Prostate gland (tissue), 2 donors: ENCODE measurements around the gene FBXO38. TPM values are rescaled to one million over a fixed set of nuclear protein-coding genes. Genes with fewer than 3 reads are reported as not detected.

ENCODE experiments used
- DNase-seq: peaks from one replicate; pipeline ENCODE4 v3.0.0-alpha.2; 2019; ENCODE audit warnings: low spot score
- H3K27ac ChIP-seq, 2 donors: fragments of 200-600 bp; sonication (generic); 2 replicates each; pipeline ENCODE4 v1.5.1; 2017 to 2019
- H3K27me3 ChIP-seq: fragments of 200-600 bp; sonication (generic); replicated peaks from 2 replicates; pipeline ENCODE4 v1.5.1; 2019; ENCODE audit not compliant: insufficient read depth
- H3K36me3 ChIP-seq, 2 donors: fragments of 200-600 bp; sonication (generic); 1 replicate in 1 of 2; 2 replicates in 1 of 2; pipeline versions ENCODE4 v1.5.1 to v1.8.1; 2017 to 2019
- H3K4me1 ChIP-seq: fragments of 200-600 bp; sonication (generic); replicated peaks from 2 replicates; pipeline ENCODE4 v1.5.1; 2019
- H3K4me3 ChIP-seq, 2 donors: fragments of 200-600 bp; sonication (generic); 2 replicates each; pipeline ENCODE4 v1.5.1; 2017 to 2019
- H3K9me3 ChIP-seq: fragments of 200-600 bp; sonication (generic); 2 replicates; pipeline ENCODE4 v1.5.1; 2017
- POLR2A ChIP-seq: fragments of 450-650 bp; IDR thresholded peaks from one replicate; pipeline ENCODE4 v1.6.1; 2016; ENCODE audit warnings: antibody characterized with exemption, mild to moderate bottlenecking
- POLR2AphosphoS5 ChIP-seq: sonication (generic); formaldehyde crosslinking; IDR thresholded peaks from one replicate; pipeline ENCODE4 v1.6.1; 2017; ENCODE audit warnings: antibody characterized with exemption
- WGBS: methylation state at CpG from one replicate; pipeline ENCODE4 v1.1.5; 2018; 5-methylcytosine and 5-hydroxymethylcytosine counted together
- intact Hi-C: fragments of 100-400 bp; cut with DNase I; formaldehyde crosslinking; loops from one replicate; pipeline ENCODE4 v1.14.2; 2022
- total RNA-seq, 2 donors: library from RNA; depleted of rRNA; stranded (reverse); fragments of >200 nt; gene quantifications; one replicate each; pipeline ENCODE4 v1.1.0, GENCODE V29; 2016
- TF ChIP-seq, protein P1 (sequence below), 4 experiments: fragments of 200-600 bp in 2 of 4; fragments of 450-650 bp in 2 of 4; sonication (generic) in 2 of 4; IDR thresholded peaks; 1 replicate in 3 of 4; 2 replicates in 1 of 4; pipeline ENCODE4 v1.5.1; 2016 to 2019; ENCODE audit warnings: antibody characterized with exemption in 4 of 4, mild to moderate bottlenecking in 2 of 4, moderate library complexity in 2 of 4

FBXO38 gene
- total RNA-seq, 2 donors from 2014 or later, result 47.1 to 53.2 TPM

DNA sequence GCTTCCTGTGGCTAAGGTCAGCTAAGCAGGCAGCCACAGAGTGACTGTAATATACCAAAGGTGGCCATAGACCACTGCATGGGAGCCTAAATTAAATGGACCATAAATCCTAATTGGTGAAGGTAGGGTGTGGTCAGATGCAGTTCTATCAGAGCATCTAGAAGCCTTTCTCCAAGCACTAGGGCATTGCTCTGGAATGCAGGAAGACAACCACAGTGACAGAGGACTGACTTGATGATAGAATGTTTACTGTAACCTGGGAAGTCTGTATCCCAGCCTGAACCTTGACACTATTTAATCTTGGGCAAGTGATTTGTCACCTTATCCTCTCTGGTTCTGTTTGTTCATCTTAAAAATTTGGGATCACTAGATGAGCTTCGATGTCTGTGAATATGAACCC, 2.3 kb downstream of the FBXO38 start:
- peak overlapping the region in 1 of 2 donors; percentile 90 for H3K27ac ChIP-seq
- H3K4me3 ChIP-seq, result no peak overlapping the region
- intact Hi-C loops, result no loop called here
- DNase-seq, result no peak
- no peaks in the 10 kb centered on the region for H3K27me3 ChIP-seq
- no peaks in the 10 kb centered on the region for H3K9me3 ChIP-seq
- 88% methylated on average over 1 of the region's 1 CpG for WGBS
- TF ChIP-seq, protein P1, sequence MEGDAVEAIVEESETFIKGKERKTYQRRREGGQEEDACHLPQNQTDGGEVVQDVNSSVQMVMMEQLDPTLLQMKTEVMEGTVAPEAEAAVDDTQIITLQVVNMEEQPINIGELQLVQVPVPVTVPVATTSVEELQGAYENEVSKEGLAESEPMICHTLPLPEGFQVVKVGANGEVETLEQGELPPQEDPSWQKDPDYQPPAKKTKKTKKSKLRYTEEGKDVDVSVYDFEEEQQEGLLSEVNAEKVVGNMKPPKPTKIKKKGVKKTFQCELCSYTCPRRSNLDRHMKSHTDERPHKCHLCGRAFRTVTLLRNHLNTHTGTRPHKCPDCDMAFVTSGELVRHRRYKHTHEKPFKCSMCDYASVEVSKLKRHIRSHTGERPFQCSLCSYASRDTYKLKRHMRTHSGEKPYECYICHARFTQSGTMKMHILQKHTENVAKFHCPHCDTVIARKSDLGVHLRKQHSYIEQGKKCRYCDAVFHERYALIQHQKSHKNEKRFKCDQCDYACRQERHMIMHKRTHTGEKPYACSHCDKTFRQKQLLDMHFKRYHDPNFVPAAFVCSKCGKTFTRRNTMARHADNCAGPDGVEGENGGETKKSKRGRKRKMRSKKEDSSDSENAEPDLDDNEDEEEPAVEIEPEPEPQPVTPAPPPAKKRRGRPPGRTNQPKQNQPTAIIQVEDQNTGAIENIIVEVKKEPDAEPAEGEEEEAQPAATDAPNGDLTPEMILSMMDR (IDR thresholded peaks at IDR 0.05), result no peak
- TF ChIP-seq POLR2AphosphoS5 (no peak), POLR2A (no peak)
- H3K36me3 ChIP-seq, result no peaks in the 10 kb centered on the region
- peaks cover 23% of the 10 kb centered on the region for H3K4me1 ChIP-seq

DNA sequence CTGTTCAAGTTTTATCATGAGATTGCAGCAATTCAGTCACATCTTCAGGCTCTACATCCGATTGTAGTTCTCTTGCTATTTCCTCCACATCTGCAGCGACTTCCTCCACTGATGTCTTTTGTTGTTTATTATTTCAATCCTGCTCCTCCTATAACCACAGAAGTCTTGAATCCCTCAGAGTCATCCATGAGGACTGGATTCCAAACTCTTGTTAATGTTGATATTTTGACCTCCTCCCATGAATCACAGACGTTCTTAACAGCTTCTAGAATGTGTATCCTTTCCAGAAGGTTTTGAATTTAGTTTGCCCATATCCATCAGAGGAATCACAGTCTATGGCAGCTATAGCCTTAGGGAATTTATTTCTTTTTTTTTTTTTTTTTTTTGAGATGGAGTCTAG, 3.6 kb downstream of the FBXO38 start:
- Histone ChIP-seq H3K27me3 (no peaks in the 10 kb centered on the region), H3K9me3 (no peaks in the 10 kb centered on the region), H3K4me1 (peaks cover 23% of the 10 kb centered on the region), H3K36me3 (no peaks in the 10 kb centered on the region), H3K4me3 (no peak overlapping the region), H3K27ac (no peak overlapping the region)
- TF ChIP-seq, protein P1 (IDR thresholded peaks at IDR 0.05), result no peak
- TF ChIP-seq POLR2A (no peak), POLR2AphosphoS5 (no peak)
- DNase-seq, result no peak
- 81% methylated on average over 3 of the region's 3 CpGs for WGBS
- intact Hi-C loops, result no loop called here

DNA sequence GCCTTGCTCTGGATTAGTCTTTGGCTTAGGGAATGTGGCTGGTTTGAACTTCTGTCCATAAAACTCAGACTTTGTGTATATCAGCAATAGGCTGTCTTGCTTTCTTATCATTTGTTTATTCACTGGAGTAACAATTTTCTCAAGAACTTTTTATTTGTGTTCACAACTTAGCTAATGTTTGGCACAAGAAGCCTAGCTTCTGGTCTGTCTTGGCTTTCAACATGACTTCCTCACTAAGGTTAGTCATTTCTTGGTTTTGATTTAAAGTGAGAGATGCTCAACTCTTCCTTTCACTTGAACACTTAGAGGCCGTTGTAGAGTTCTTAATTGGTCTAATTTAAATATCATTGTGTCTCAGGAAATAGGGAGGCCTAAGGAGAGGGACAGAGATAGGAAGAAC, 4.9 kb downstream of the FBXO38 start:
- H3K27ac ChIP-seq, result peak overlapping the region in 1 of 2 donors; percentile 33
- peaks cover 20% of the 10 kb centered on the region for H3K4me1 ChIP-seq
- no peaks in the 10 kb centered on the region for H3K36me3 ChIP-seq
- no peak overlapping the region for H3K4me3 ChIP-seq
- WGBS, result 67% methylated on average over 1 of the region's 1 CpG
- H3K27me3 ChIP-seq, result no peaks in the 10 kb centered on the region
- no peaks in the 10 kb centered on the region for H3K9me3 ChIP-seq
- TF ChIP-seq, protein P1 (IDR thresholded peaks at IDR 0.05), result no peak
- no peak for TF ChIP-seq POLR2A
- peak; percentile 47 for TF ChIP-seq POLR2AphosphoS5
- DNase-seq, result no peak
- intact Hi-C loops, result no loop called here

DNA sequence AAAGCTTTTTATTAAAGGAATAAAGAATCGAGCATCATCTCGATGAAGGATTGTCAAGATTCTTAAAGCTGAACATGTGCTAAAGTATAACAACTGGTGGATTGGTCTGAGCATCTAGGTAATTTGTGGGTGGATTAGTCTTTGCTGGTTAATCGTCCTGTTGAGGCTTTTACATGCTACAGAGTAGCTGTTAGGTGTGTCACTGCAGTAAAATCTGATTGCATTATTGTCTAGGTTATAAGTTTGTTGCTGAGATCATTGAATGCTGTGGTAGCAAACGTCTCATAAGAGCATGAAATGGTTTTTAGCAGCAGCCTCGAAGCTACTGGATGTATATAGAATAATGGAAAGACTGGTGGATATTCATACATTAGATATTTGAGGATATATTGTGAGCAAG, 7.2 kb downstream of the FBXO38 start:
- Histone ChIP-seq H3K27ac (no peak overlapping the region), H3K27me3 (no peaks in the 10 kb centered on the region), H3K36me3 (no peaks in the 10 kb centered on the region), H3K9me3 (no peaks in the 10 kb centered on the region), H3K4me3 (no peak overlapping the region), H3K4me1 (peaks cover 9% of the 10 kb centered on the region)
- intact Hi-C loops, result no loop called here
- whole genome bisulfite sequencing, result 71% methylated on average over 5 of the region's 5 CpGs
- DNase-seq, result no peak
- no peak for TF ChIP-seq POLR2AphosphoS5
- TF ChIP-seq, protein P1 (IDR thresholded peaks at IDR 0.05), result no peak
- TF ChIP-seq POLR2A, result no peak

DNA sequence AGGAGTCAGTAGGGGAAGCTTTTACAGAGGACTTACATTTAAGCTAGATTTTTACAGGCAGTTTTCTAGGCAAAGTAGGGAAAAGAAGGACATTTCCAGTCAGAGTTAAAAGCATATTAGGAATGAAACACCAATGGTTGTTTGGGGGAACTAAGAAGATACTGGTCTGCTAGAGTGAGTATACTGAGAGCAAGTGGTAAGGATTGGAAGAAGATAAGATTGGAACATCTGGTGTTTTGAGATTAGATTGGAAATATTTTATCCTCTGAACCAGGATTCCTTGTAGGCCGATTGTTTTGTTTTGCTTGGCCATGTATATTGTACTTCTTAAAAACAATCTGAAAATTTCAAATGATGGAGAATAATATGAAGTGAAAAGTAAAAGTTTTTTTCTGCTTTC, 7.7 kb downstream of the FBXO38 start:
- TF ChIP-seq, protein P1 (IDR thresholded peaks at IDR 0.05), result no peak
- TF ChIP-seq POLR2AphosphoS5, result no peak
- TF ChIP-seq POLR2A, result no peak
- DNase-seq, result no peak
- WGBS, result 65% methylated on average over 1 of the region's 1 CpG
- intact Hi-C loops, result no loop called here
- Histone ChIP-seq H3K4me1 (peaks cover 6% of the 10 kb centered on the region), H3K9me3 (no peaks in the 10 kb centered on the region), H3K36me3 (no peaks in the 10 kb centered on the region), H3K4me3 (no peak overlapping the region), H3K27me3 (no peaks in the 10 kb centered on the region), H3K27ac (no peak overlapping the region)
